ENCODE data around the gene PCDH18. TPM values are rescaled to one million over a fixed set of nuclear protein-coding genes. Genes with fewer than 3 reads are reported as not detected.
A peak's percentile ranks its signal among the peaks of the same experiment; 100 is the strongest.

PCDH18 gene
- total and polyA plus RNA-seq, 2 of the 4 experiments (the other 2 are of a cell fraction): 41.3 to 119 TPM

DNA sequence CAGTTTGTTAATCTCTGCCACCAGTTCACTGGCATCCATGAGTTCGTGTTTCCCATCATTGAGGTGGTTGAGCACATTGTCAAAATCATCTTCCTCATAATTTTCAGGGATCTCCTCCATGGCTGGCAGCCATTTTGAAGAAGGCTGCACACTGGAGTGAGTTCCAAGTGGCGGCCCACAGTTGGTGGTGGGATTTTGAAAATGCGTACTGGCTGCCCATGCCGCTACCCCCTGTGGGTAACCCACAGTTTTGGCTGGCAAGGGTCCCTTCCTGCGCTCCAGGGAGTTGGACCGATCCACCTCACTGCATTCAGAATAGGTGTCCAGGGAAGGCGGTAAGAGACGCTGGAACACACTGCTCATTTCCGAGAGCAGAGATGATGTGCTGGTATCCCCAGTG, 11.2 kb downstream of the PCDH18 start:
- H3K36me3 ChIP-seq (ENCODE audit: control insufficient read depth, insufficient read depth, low read length): peaks cover 42% of the 10 kb centered on the region
- peak overlapping the region; percentile 41 for H2BK5ac ChIP-seq (ENCODE audit: low read depth, low read length, poor library complexity, severe bottlenecking)
- peak overlapping the region; percentile 23 for H2AFZ ChIP-seq (replicated peaks; ENCODE audit: low read length, poor library complexity)
- H2BK20ac ChIP-seq (ENCODE audit: low read depth, low read length): no peak overlapping the region
- no peak overlapping the region for H3K9ac ChIP-seq (ENCODE audit: low read depth, low read length)
- dilution Hi-C loops (cut with HindIII; ENCODE audit: low sequenced_read_pairs, unreplicated experiment) (no loop called here), intact Hi-C loops (cut with micrococcal nuclease) (no loop called here), in situ Hi-C loops (cut with MboI; ENCODE audit: low sequenced_read_pairs) (loop anchor here (10.0 to 25.0 kb wide), 2 partner anchors 234 to 396 kb away; no protein-coding TSS in a partner anchor)
- no peak overlapping the region for H3K18ac ChIP-seq (ENCODE audit: low read depth, low read length)
- no peak overlapping the region for H3K27ac ChIP-seq (ENCODE audit: insufficient read depth, low read length)
- H2BK15ac ChIP-seq (ENCODE audit: low read depth, low read length): no peak overlapping the region
- POLR2A ChIA-PET (ENCODE audit: unreplicated experiment): no interaction called here
- 98% methylated on average over 6 of the region's 9 CpGs; no CpG with 5 or more reads in 1 of the 2 experiments for WGBS, 2 experiments (ENCODE audit: extremely low coverage in 2 of 2, insufficient read length in 1 of 2)
- H3K4me2 ChIP-seq (ENCODE audit: low read depth, low read length): no peak overlapping the region
- peaks cover 21% of the 10 kb centered on the region; the same call in 1 of the 2 replicates for H4K20me1 ChIP-seq (ENCODE audit: insufficient read depth, low read length)
- CTCF ChIA-PET: no interaction called here
- 0 out of 2 replicates have a peak, but pooled peaks cover 2% of the 10 kb centered on the region for H3K4me1 ChIP-seq (ENCODE audit: control insufficient read depth, insufficient read depth, low read length)
- H3K23ac ChIP-seq (ENCODE audit: low read depth, low read length): no peak overlapping the region
- H3K4ac ChIP-seq (ENCODE audit: low read depth, low read length): peak overlapping the region; percentile 8; the same call in 1 of the 2 replicates
- H4K5ac ChIP-seq (ENCODE audit: low read depth, low read length): no peak overlapping the region
- no peak overlapping the region for H4K8ac ChIP-seq (ENCODE audit: low read depth in 2 of 2, low read length in 2 of 2)
- no peak overlapping the region for H3K4me3 ChIP-seq (ENCODE audit: insufficient read depth, low read depth, low read length)
- 0 out of 2 replicates have a peak overlapping the region, but pooled peaks have one; percentile 3 for H2AK5ac ChIP-seq (ENCODE audit: low read depth, low read length)
- peaks cover 14 to 23% of the 10 kb centered on the region in 2 experiments for H3K79me1 ChIP-seq (ENCODE audit: low read depth in 1 of 2, low read length in 2 of 2)
- H3K27me3 ChIP-seq (ENCODE audit: control insufficient read depth, insufficient read depth, low read length): no peaks in the 10 kb centered on the region
- H2AK9ac ChIP-seq (replicated peaks; ENCODE audit: low read depth, low read length, poor library complexity): no peak overlapping the region
- H3K9me1 ChIP-seq (ENCODE audit: insufficient read depth, low read length): peaks cover 10% of the 10 kb centered on the region; the same call in 1 of the 2 replicates
- H3K14ac ChIP-seq (replicated peaks; ENCODE audit: low read depth, low read length): no peak overlapping the region
- no peak overlapping the region for H4K91ac ChIP-seq (ENCODE audit: insufficient read depth, low read depth, low read length)
- H3K56ac ChIP-seq (ENCODE audit: extremely low read depth, insufficient read depth, low read length): no peak overlapping the region
- TF ChIP-seq MAZ (IDR thresholded peaks at IDR 0.05; ENCODE audit: borderline replicate concordance, low read depth, low read length): no peak
- TF ChIP-seq CEBPB (IDR thresholded peaks at IDR 0.05; ENCODE audit: low read depth, low read length): no peak
- no peak for TF ChIP-seq SMC3 (IDR thresholded peaks at IDR 0.05; ENCODE audit: low read depth, low read length)
- TF ChIP-seq, protein P1, sequence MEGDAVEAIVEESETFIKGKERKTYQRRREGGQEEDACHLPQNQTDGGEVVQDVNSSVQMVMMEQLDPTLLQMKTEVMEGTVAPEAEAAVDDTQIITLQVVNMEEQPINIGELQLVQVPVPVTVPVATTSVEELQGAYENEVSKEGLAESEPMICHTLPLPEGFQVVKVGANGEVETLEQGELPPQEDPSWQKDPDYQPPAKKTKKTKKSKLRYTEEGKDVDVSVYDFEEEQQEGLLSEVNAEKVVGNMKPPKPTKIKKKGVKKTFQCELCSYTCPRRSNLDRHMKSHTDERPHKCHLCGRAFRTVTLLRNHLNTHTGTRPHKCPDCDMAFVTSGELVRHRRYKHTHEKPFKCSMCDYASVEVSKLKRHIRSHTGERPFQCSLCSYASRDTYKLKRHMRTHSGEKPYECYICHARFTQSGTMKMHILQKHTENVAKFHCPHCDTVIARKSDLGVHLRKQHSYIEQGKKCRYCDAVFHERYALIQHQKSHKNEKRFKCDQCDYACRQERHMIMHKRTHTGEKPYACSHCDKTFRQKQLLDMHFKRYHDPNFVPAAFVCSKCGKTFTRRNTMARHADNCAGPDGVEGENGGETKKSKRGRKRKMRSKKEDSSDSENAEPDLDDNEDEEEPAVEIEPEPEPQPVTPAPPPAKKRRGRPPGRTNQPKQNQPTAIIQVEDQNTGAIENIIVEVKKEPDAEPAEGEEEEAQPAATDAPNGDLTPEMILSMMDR (conservative IDR thresholded peaks at IDR 0.05; ENCODE audit: low read depth, low read length): no peak
- TF ChIP-seq MAFK (IDR thresholded peaks at IDR 0.05; ENCODE audit: low read depth, low read length): no peak
- H2BK120ac ChIP-seq (ENCODE audit: low read depth, low read length): no peak overlapping the region; the same call in none of the 2 replicates
- H3K9me3 ChIP-seq (ENCODE audit: control insufficient read depth, insufficient read depth, low read length): no peaks in the 10 kb centered on the region
- no peak for DNase-seq
- ATAC-seq (ENCODE audit: low read depth): no peak
- BruUV-seq (replicated peaks): no TSS peak
